Trophoblast cell (in vitro differentiated cells and primary cell): Measurements from ENCODE around the gene TNNT2.

Experiments used
- DNase-seq, 2 donors: peaks; one replicate each; pipeline ENCODE4 v3.0.0-alpha.2; 2016
- H2AFZ ChIP-seq: 2 replicates; pipeline ENCODE4 v1.6.1; 2013; ENCODE audit warnings: low read length, moderate library complexity, mild to moderate bottlenecking; ENCODE audit not compliant: insufficient read depth, poor library complexity
- H2AK5ac ChIP-seq: 2 replicates; pipeline ENCODE4 v1.6.1; 2013; ENCODE audit warnings: mild to moderate bottlenecking, low read length
- H2BK120ac ChIP-seq: 2 replicates; pipeline ENCODE4 v1.6.1; 2013; ENCODE audit warnings: low read length, mild to moderate bottlenecking, moderate library complexity; ENCODE audit not compliant: insufficient read depth, poor library complexity
- H2BK12ac ChIP-seq: 2 replicates; pipeline ENCODE4 v1.6.1; 2013; ENCODE audit warnings: mild to moderate bottlenecking, low read length, moderate library complexity
- H2BK5ac ChIP-seq: 2 replicates; pipeline ENCODE4 v1.6.1; 2013; ENCODE audit warnings: low read length, low read depth, moderate library complexity, mild to moderate bottlenecking; ENCODE audit not compliant: poor library complexity
- H3K14ac ChIP-seq: 2 replicates; pipeline ENCODE4 v1.6.1; 2013; ENCODE audit warnings: mild to moderate bottlenecking, low read length
- H3K18ac ChIP-seq: 2 replicates; pipeline ENCODE4 v1.6.1; 2013; ENCODE audit warnings: mild to moderate bottlenecking, low read length
- H3K23ac ChIP-seq: 2 replicates; pipeline ENCODE4 v1.6.1; 2013; ENCODE audit warnings: low read length
- H3K27ac ChIP-seq: 2 replicates; pipeline ENCODE4 v1.5.1; 2013; ENCODE audit warnings: low read depth, mild to moderate bottlenecking, inconsistent platforms, low read length, moderate library complexity
- H3K27me3 ChIP-seq: 2 replicates; pipeline ENCODE4 v1.6.1; 2013; ENCODE audit warnings: inconsistent platforms, mild to moderate bottlenecking, low read length, moderate library complexity; ENCODE audit not compliant: insufficient read depth
- H3K36me3 ChIP-seq, 2 experiments: 1 replicate in 1 of 2; 2 replicates in 1 of 2; pipeline ENCODE4 v1.6.1; 2013; ENCODE audit warnings: low read length in 2 of 2, mild to moderate bottlenecking in 2 of 2, moderate library complexity in 1 of 2; ENCODE audit not compliant: insufficient read depth in 2 of 2, control insufficient read depth in 1 of 2
- H3K4ac ChIP-seq: 2 replicates; pipeline ENCODE4 v1.6.1; 2013; ENCODE audit warnings: low read depth, mild to moderate bottlenecking, low read length, moderate library complexity
- H3K4me1 ChIP-seq, 2 experiments: 1 replicate in 1 of 2; 2 replicates in 1 of 2; pipeline ENCODE4 v1.6.1; 2013; ENCODE audit warnings: low read length in 2 of 2, mild to moderate bottlenecking in 2 of 2, moderate library complexity in 1 of 2; ENCODE audit not compliant: insufficient read depth in 2 of 2, control insufficient read depth in 1 of 2
- H3K4me2 ChIP-seq: 2 replicates; pipeline ENCODE4 v1.6.1; 2013; ENCODE audit warnings: inconsistent platforms, mild to moderate bottlenecking, low read length, moderate library complexity
- H3K4me3 ChIP-seq: 2 replicates; pipeline ENCODE4 v1.5.1; 2013; ENCODE audit warnings: mild to moderate bottlenecking, low read depth, low read length, inconsistent platforms
- H3K79me1 ChIP-seq: one replicate; pipeline ENCODE4 v1.6.1; 2013; ENCODE audit warnings: low read length
- H3K79me2 ChIP-seq: 2 replicates; pipeline ENCODE4 v1.6.1; 2013; ENCODE audit warnings: low read length, mild to moderate bottlenecking; ENCODE audit not compliant: control insufficient read depth, insufficient read depth, poor library complexity
- H3K9ac ChIP-seq: 2 replicates; pipeline ENCODE4 v1.6.1; 2013; ENCODE audit warnings: mild to moderate bottlenecking, low read length
- H3K9me3 ChIP-seq: 2 replicates; pipeline ENCODE4 v1.6.1; 2013; ENCODE audit warnings: low read depth, mild to moderate bottlenecking, control low read depth, inconsistent platforms, low read length; ENCODE audit not compliant: insufficient read depth
- H4K12ac ChIP-seq: 2 replicates; pipeline ENCODE4 v1.6.1; 2013; ENCODE audit warnings: low read depth, mild to moderate bottlenecking, low read length, moderate library complexity
- H4K8ac ChIP-seq: 2 replicates; pipeline ENCODE4 v1.6.1; 2013; ENCODE audit warnings: low read depth, mild to moderate bottlenecking, low read length, moderate library complexity
- H4K91ac ChIP-seq: one replicate; pipeline ENCODE4 v1.6.1; 2013; ENCODE audit warnings: low read depth, mild to moderate bottlenecking, low read length, moderate library complexity
- WGBS: extraction: QIAGEN DNeasy Blood & Tissue Kit; methylation state at CpG from one replicate; pipeline ENCODE4 v1.1.7; 2013; ENCODE audit warnings: missing lambda C conversion rate; ENCODE audit not compliant: insufficient read length, insufficient coverage; ENCODE audit errors: extremely low coverage; 5-methylcytosine and 5-hydroxymethylcytosine counted together

Gene TNNT2

DNA sequence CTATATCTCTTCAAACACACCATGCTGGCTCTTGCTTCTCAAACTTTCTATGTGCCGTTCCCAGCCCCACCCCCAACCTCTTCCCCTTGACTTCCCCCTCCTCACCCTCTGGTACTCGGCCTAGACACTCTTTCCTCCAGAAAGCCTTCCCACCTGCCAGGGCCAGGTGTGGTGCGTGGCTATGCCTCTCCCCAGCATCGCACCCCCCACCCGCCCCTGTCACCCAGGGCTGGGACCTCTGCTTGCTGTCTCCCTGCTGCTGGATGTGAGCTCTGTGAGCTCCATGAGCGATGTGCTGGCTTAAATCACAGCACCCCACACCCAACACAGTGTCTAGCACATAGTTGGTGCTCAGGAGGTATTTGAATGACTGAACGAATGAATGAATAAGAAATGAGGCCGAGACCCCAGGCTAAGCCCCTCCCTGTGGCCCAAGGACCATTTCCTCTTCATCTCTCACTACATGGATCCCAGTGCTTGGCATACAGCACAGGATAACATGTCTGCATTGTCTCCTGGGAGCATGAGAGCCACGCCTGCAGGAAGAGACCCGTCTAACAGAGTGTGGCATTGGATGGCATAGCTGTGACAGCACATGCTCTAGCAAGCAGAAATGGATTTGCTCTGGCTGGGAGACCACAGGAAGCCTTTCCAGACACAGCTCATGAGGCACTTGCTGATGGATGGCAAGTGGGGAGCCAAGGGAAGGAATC, 19.7 kb downstream of the TNNT2 start:
- no peak overlapping the region for H3K4me3 ChIP-seq
- no peak overlapping the region for H3K9ac ChIP-seq
- H4K91ac ChIP-seq: no peak overlapping the region
- H3K4me2 ChIP-seq: no peak overlapping the region
- no peak overlapping the region for H2AFZ ChIP-seq
- H3K4ac ChIP-seq: no peak overlapping the region
- no peaks in the 10 kb centered on the region for H3K79me2 ChIP-seq
- H3K9me3 ChIP-seq: peaks cover 2% of the 10 kb centered on the region
- no peaks in the 10 kb centered on the region for H3K27me3 ChIP-seq
- H2AK5ac ChIP-seq: no peak overlapping the region
- no peak overlapping the region for H2BK120ac ChIP-seq
- no peak overlapping the region for H3K18ac ChIP-seq
- DNase-seq: no peak
- no peaks in the 10 kb centered on the region for H3K36me3 ChIP-seq
- WGBS: no CpG with 5 or more reads among the region's 10 CpGs
- H2BK5ac ChIP-seq: no peak overlapping the region
- H2BK12ac ChIP-seq: no peak overlapping the region
- H3K4me1 ChIP-seq: peaks cover 9 to 14% of the 10 kb centered on the region in 2 experiments
- no peak overlapping the region for H4K8ac ChIP-seq
- no peak overlapping the region for H3K23ac ChIP-seq
- no peaks in the 10 kb centered on the region for H3K79me1 ChIP-seq
- H4K12ac ChIP-seq: no peak overlapping the region
- H3K14ac ChIP-seq: no peak overlapping the region
- no peak overlapping the region for H3K27ac ChIP-seq

DNA sequence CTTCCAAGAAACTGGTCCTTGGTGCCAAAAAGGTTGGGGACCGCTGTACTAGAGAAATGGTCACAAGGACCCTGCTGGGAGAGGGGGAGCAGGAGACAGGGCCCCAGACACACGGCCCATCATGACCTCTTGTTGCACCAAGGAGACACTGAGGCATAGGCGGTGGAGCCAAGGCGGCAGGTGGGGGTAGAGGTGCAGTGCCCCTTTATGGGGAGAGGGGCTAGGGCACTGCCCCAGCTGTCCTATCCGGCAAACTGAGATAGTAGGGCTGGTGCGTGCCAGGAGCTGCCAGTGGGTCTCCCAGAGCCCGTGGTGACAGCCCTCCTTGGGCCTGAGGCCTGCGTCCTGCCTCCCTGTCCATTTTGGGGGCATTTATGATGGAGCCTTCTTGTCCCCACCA, 20.3 kb downstream of the TNNT2 start:
- H3K4me3 ChIP-seq: no peak overlapping the region
- no peak overlapping the region for H3K23ac ChIP-seq
- no peak overlapping the region for H3K18ac ChIP-seq
- H3K14ac ChIP-seq: no peak overlapping the region
- WGBS: no CpG with 5 or more reads among the region's 8 CpGs
- no peaks in the 10 kb centered on the region for H3K36me3 ChIP-seq
- no peak overlapping the region for H2AK5ac ChIP-seq
- no peak overlapping the region for H2AFZ ChIP-seq
- DNase-seq: no peak
- H3K4me2 ChIP-seq: no peak overlapping the region
- H3K4ac ChIP-seq: no peak overlapping the region
- no peak overlapping the region for H3K9ac ChIP-seq
- no peak overlapping the region for H4K8ac ChIP-seq
- H4K12ac ChIP-seq: no peak overlapping the region
- H2BK12ac ChIP-seq: no peak overlapping the region
- H4K91ac ChIP-seq: no peak overlapping the region
- peaks cover 9 to 14% of the 10 kb centered on the region in 2 experiments for H3K4me1 ChIP-seq
- H2BK5ac ChIP-seq: no peak overlapping the region
- H3K27me3 ChIP-seq: no peaks in the 10 kb centered on the region
- no peaks in the 10 kb centered on the region for H3K79me1 ChIP-seq
- H2BK120ac ChIP-seq: no peak overlapping the region
- peaks cover 2% of the 10 kb centered on the region for H3K9me3 ChIP-seq
- no peaks in the 10 kb centered on the region for H3K79me2 ChIP-seq
- no peak overlapping the region for H3K27ac ChIP-seq

DNA sequence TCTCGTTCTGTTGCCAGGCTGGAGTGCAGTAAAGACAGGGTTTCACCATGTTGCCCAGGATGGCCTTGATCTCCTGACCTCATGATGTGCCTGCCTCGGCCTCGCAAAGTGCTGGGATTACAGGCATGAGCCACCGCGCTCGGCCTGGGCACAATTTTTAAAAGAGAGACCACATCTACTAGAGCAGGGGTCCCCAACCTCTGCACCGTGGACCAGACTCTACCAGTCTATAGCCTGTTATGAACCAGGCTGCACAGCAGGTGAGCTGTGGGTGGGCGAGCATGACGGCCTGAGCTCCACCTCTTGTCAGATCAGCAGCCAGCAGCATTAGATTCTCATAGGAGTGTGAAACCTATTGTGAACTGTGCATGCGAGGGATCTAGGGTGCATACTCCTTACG, 20.8 kb downstream of the TNNT2 start:
- no peak overlapping the region for H2BK5ac ChIP-seq
- no peak overlapping the region for H3K27ac ChIP-seq
- H2AK5ac ChIP-seq: no peak overlapping the region
- H3K36me3 ChIP-seq: no peaks in the 10 kb centered on the region
- H3K4ac ChIP-seq: no peak overlapping the region
- peaks cover 9 to 14% of the 10 kb centered on the region in 2 experiments for H3K4me1 ChIP-seq
- no peak overlapping the region for H3K18ac ChIP-seq
- DNase-seq: no peak
- H3K23ac ChIP-seq: no peak overlapping the region
- H3K79me2 ChIP-seq: no peaks in the 10 kb centered on the region
- no peak overlapping the region for H4K12ac ChIP-seq
- H3K27me3 ChIP-seq: no peaks in the 10 kb centered on the region
- no peak overlapping the region for H4K8ac ChIP-seq
- peaks cover 2% of the 10 kb centered on the region for H3K9me3 ChIP-seq
- no peak overlapping the region for H3K4me2 ChIP-seq
- WGBS: no CpG with 5 or more reads among the region's 11 CpGs
- H2BK120ac ChIP-seq: no peak overlapping the region
- H3K79me1 ChIP-seq: no peaks in the 10 kb centered on the region
- no peak overlapping the region for H2BK12ac ChIP-seq
- H3K14ac ChIP-seq: no peak overlapping the region
- no peak overlapping the region for H3K9ac ChIP-seq
- no peak overlapping the region for H4K91ac ChIP-seq
- H2AFZ ChIP-seq: no peak overlapping the region
- no peak overlapping the region for H3K4me3 ChIP-seq

DNA sequence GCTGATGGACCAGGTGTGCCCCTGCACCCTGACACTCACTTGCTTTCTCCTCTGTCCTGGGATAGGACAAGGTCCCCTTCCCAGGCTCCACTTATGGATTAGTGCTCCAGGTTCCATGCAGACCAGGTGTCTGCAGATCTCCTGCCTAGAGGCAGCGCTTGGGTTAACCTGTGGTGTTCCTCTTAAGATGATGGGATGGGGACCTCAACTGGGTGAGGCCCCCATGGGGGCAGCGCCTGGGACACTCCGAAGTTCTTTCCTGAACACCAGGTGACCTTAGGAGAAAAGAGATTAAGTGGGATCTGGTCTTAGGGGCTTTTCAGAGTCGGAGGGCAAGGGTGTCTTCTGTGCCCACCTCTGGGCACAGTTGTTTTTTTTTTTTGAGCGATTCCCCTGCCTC, 21.2 kb downstream of the TNNT2 start:
- no peak overlapping the region for H4K12ac ChIP-seq
- H3K18ac ChIP-seq: no peak overlapping the region
- H2BK5ac ChIP-seq: no peak overlapping the region
- no peak overlapping the region for H3K9ac ChIP-seq
- no peak overlapping the region for H3K4me3 ChIP-seq
- no peaks in the 10 kb centered on the region for H3K79me1 ChIP-seq
- H3K4ac ChIP-seq: no peak overlapping the region
- H2AFZ ChIP-seq: no peak overlapping the region
- H2BK12ac ChIP-seq: no peak overlapping the region
- DNase-seq: no peak
- no peak overlapping the region for H2AK5ac ChIP-seq
- H2BK120ac ChIP-seq: no peak overlapping the region
- no CpG with 5 or more reads among the region's 5 CpGs for WGBS
- H4K91ac ChIP-seq: no peak overlapping the region
- H3K27ac ChIP-seq: no peak overlapping the region
- no peaks in the 10 kb centered on the region for H3K27me3 ChIP-seq
- H3K9me3 ChIP-seq: peaks cover 2% of the 10 kb centered on the region
- H3K23ac ChIP-seq: no peak overlapping the region
- peaks cover 9 to 14% of the 10 kb centered on the region in 2 experiments for H3K4me1 ChIP-seq
- no peak overlapping the region for H3K14ac ChIP-seq
- no peaks in the 10 kb centered on the region for H3K79me2 ChIP-seq
- H3K36me3 ChIP-seq: no peaks in the 10 kb centered on the region
- H4K8ac ChIP-seq: no peak overlapping the region
- H3K4me2 ChIP-seq: no peak overlapping the region
